Mesenchymal stem cell (in vitro differentiated cells and primary cell): ENCODE measurements around the gene PLEKHG7.
"Not testable (repeated sequence)": the region's sequence is repeated elsewhere in the genome, so short reads cannot be mapped to it uniquely, and the experiment has no call there.

Source experiments
- DNase-seq: peaks from one replicate; pipeline ENCODE4 v3.0.0-alpha.2; 2013
- H2AFZ ChIP-seq: one replicate; pipeline ENCODE4 v1.6.1; 2013; ENCODE audit warnings: low read depth, mild to moderate bottlenecking, control low read depth, inconsistent platforms, low read length, moderate library complexity
- H2AK5ac ChIP-seq: 2 replicates; pipeline ENCODE4 v1.6.1; 2013; ENCODE audit warnings: low read length, moderate library complexity, mild to moderate bottlenecking, inconsistent platforms; ENCODE audit not compliant: severe bottlenecking
- H2BK120ac ChIP-seq: one replicate; pipeline ENCODE4 v1.6.1; 2013; ENCODE audit warnings: low read depth, mild to moderate bottlenecking, inconsistent platforms, low read length, moderate library complexity
- H2BK12ac ChIP-seq, 2 experiments: one replicate each; pipeline ENCODE4 v1.6.1; 2013; ENCODE audit warnings: inconsistent platforms in 2 of 2, low read length in 2 of 2, mild to moderate bottlenecking in 2 of 2, moderate library complexity in 2 of 2, control low read depth in 1 of 2
- H2BK15ac ChIP-seq: one replicate; pipeline ENCODE4 v1.6.1; 2013; ENCODE audit warnings: mild to moderate bottlenecking, low read depth, inconsistent platforms; ENCODE audit not compliant: poor library complexity, severe bottlenecking
- H2BK5ac ChIP-seq: 2 replicates; pipeline ENCODE4 v1.6.1; 2013; ENCODE audit warnings: low read depth, mild to moderate bottlenecking, low read length, control low read depth, inconsistent platforms; ENCODE audit not compliant: poor library complexity, severe bottlenecking
- H3K14ac ChIP-seq, 2 experiments: one replicate each; pipeline ENCODE4 v1.6.1; 2013; ENCODE audit warnings: inconsistent platforms in 2 of 2, low read length in 2 of 2, control low read depth in 1 of 2, mild to moderate bottlenecking in 1 of 2, moderate library complexity in 1 of 2
- H3K18ac ChIP-seq, 2 experiments: one replicate each; pipeline ENCODE4 v1.6.1; 2013; ENCODE audit warnings: inconsistent platforms in 2 of 2, low read length in 2 of 2, control low read depth in 1 of 2, low read depth in 1 of 2, mild to moderate bottlenecking in 1 of 2
- H3K23ac ChIP-seq, 2 experiments: one replicate each; pipeline ENCODE4 v1.6.1; 2013; ENCODE audit warnings: inconsistent platforms in 2 of 2, low read length in 2 of 2, mild to moderate bottlenecking in 2 of 2, moderate library complexity in 2 of 2, control low read depth in 1 of 2
- H3K27ac ChIP-seq: 2 replicates; pipeline ENCODE4 v1.5.1; 2013; ENCODE audit warnings: mild to moderate bottlenecking, moderate library complexity, low read length, control low read depth, inconsistent platforms; ENCODE audit not compliant: poor library complexity, severe bottlenecking
- H3K27me3 ChIP-seq, 2 experiments: 2 replicates each; pipeline versions ENCODE4 v1.6.1 to v1.7.0; 2013; ENCODE audit warnings: low read length in 2 of 2, mild to moderate bottlenecking in 2 of 2, moderate library complexity in 2 of 2, control low read depth in 1 of 2, inconsistent platforms in 1 of 2; ENCODE audit not compliant: control insufficient read depth in 1 of 2, insufficient read depth in 1 of 2
- H3K36me3 ChIP-seq, 2 experiments: 2 replicates each; pipeline versions ENCODE4 v1.6.1 to v1.7.0; 2013; ENCODE audit warnings: low read length in 2 of 2, control low read depth in 1 of 2, inconsistent platforms in 1 of 2, low read depth in 1 of 2, mild to moderate bottlenecking in 1 of 2; ENCODE audit not compliant: insufficient read depth in 2 of 2, control insufficient read depth in 1 of 2
- H3K4ac ChIP-seq, 2 experiments: one replicate each; pipeline ENCODE4 v1.6.1; 2013; ENCODE audit warnings: inconsistent platforms in 2 of 2, low read length in 2 of 2, mild to moderate bottlenecking in 2 of 2, moderate library complexity in 2 of 2, control low read depth in 1 of 2, low read depth in 1 of 2
- H3K4me1 ChIP-seq: 2 replicates; pipeline ENCODE4 v1.6.1; 2013; ENCODE audit warnings: low read depth, low read length, control low read depth; ENCODE audit not compliant: control insufficient read depth, insufficient read depth
- H3K4me2 ChIP-seq: 2 replicates; pipeline ENCODE4 v1.6.1; 2013; ENCODE audit warnings: low read length, mild to moderate bottlenecking, inconsistent platforms; ENCODE audit not compliant: poor library complexity, severe bottlenecking
- H3K4me3 ChIP-seq, 2 experiments: 2 replicates each; pipeline versions ENCODE4 v1.5.1 to v1.7.0; 2013; ENCODE audit warnings: low read length in 2 of 2, mild to moderate bottlenecking in 2 of 2, control low read depth in 1 of 2, low read depth in 1 of 2; ENCODE audit not compliant: insufficient read depth in 1 of 2
- H3K79me1 ChIP-seq: replicated peaks from 2 replicates; pipeline ENCODE4 v1.6.1; 2013; ENCODE audit warnings: mild to moderate bottlenecking, control low read depth, low read length, inconsistent platforms; ENCODE audit not compliant: poor library complexity, severe bottlenecking
- H3K9ac ChIP-seq: 2 replicates; pipeline ENCODE4 v1.7.0; 2013; ENCODE audit warnings: mild to moderate bottlenecking, low read length, moderate library complexity
- H3K9me3 ChIP-seq: 2 replicates; pipeline ENCODE4 v1.7.0; 2013; ENCODE audit warnings: mild to moderate bottlenecking, low read length; ENCODE audit not compliant: control insufficient read depth
- H4K8ac ChIP-seq: one replicate; pipeline ENCODE4 v1.6.1; 2013; ENCODE audit warnings: inconsistent platforms, mild to moderate bottlenecking, low read length, moderate library complexity
- H4K91ac ChIP-seq: one replicate; pipeline ENCODE4 v1.6.1; 2013; ENCODE audit warnings: mild to moderate bottlenecking, low read length, inconsistent platforms
- WGBS: methylation state at CpG from one replicate; pipeline ENCODE4 v1.1.7; 2013; ENCODE audit warnings: mixed read lengths; 5-methylcytosine and 5-hydroxymethylcytosine counted together

Gene PLEKHG7

GRCh38 chr12:92665496-92665895 is 37.3 kb upstream of the PLEKHG7 start:
- Histone ChIP-seq H3K4me2 (no peak overlapping the region), H3K9ac (no peak overlapping the region), H3K9me3 (no peaks in the 10 kb centered on the region), H3K4me1 (no peaks in the 10 kb centered on the region), H2BK120ac (no peak overlapping the region), H4K91ac (no peak overlapping the region), H2BK12ac (no peak overlapping the region), H3K27ac (no peak overlapping the region), H2BK15ac (no peak overlapping the region), H2AFZ (no peak overlapping the region), H3K79me1 (no peaks in the 10 kb centered on the region), H3K14ac (no peak overlapping the region), H3K23ac (no peak overlapping the region), H2BK5ac (no peak overlapping the region), H2AK5ac (no peak overlapping the region), H3K18ac (no peak overlapping the region), H3K27me3 (peaks cover 0 to 13% of the 10 kb centered on the region in 2 experiments), H4K8ac (no peak overlapping the region), H3K4me3 (no peak overlapping the region), H3K4ac (no peak overlapping the region), H3K36me3 (no peaks in the 10 kb centered on the region)
- no CpG with 5 or more reads among the region's 2 CpGs for WGBS
- DNase-seq: no peak

GRCh38 chr12:92668739-92669138 is 34.0 kb upstream of the PLEKHG7 start:
- Histone ChIP-seq H3K4me1 (no peaks in the 10 kb centered on the region), H4K91ac (no peak overlapping the region), H3K36me3 (no peaks in the 10 kb centered on the region), H3K4me2 (no peak overlapping the region), H3K27ac (no peak overlapping the region), H3K4ac (no peak overlapping the region), H2AK5ac (no peak overlapping the region), H2BK120ac (no peak overlapping the region), H2BK15ac (no peak overlapping the region), H3K23ac (no peak overlapping the region), H3K27me3 (peaks cover 0 to 13% of the 10 kb centered on the region in 2 experiments), H3K9me3 (no peaks in the 10 kb centered on the region), H3K18ac (no peak overlapping the region), H2BK12ac (no peak overlapping the region), H4K8ac (no peak overlapping the region), H2BK5ac (no peak overlapping the region), H3K79me1 (no peaks in the 10 kb centered on the region), H3K9ac (no peak overlapping the region), H3K14ac (no peak overlapping the region), H3K4me3 (no peak overlapping the region), H2AFZ (no peak overlapping the region)
- no peak for DNase-seq

DNA sequence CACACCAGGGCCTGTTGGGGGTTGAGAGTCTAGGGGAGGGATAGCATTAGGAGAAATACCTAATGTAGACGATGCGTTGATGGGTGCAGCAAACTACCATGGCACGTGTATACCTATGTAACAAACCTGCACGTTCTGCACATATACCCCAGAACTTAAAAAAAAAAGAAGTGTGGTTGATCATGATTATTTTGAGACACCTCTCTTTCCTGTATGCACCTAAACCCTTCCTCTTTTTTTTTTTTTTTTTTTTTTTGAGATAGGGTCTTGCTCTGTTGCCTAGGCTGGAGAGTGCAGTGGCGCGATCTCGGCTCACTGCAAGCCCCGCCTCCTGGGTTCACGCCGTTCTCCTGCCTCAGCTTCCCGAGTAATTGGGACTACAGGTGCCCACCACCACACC is 31.3 kb upstream of the PLEKHG7 start:
- H2BK5ac ChIP-seq, H3K14ac ChIP-seq, H2BK120ac ChIP-seq, H3K9ac ChIP-seq, H3K79me1 ChIP-seq, H2BK12ac ChIP-seq, H3K4ac ChIP-seq, DNase-seq, H4K91ac ChIP-seq, H3K27ac ChIP-seq, H2BK15ac ChIP-seq, H3K23ac ChIP-seq, H3K36me3 ChIP-seq, H3K18ac ChIP-seq, H3K9me3 ChIP-seq, H3K4me3 ChIP-seq, H2AFZ ChIP-seq, H3K4me1 ChIP-seq, H3K4me2 ChIP-seq, H4K8ac ChIP-seq, H2AK5ac ChIP-seq: not testable (repeated sequence)
- H3K27me3 ChIP-seq: peaks cover 0 to 15% of the 10 kb centered on the region in 2 experiments
- WGBS: 86% methylated on average over 6 of the region's 11 CpGs

- no peaks in the 10 kb centered on the region for H3K36me3 ChIP-seq
- WGBS: 79% methylated on average over 3 of the region's 3 CpGs
Observed at GRCh38 chr12:92673756-92674155, 29.0 kb upstream of the PLEKHG7 start.

More at GRCh38 chr12:92673756-92674155, 29.0 kb upstream of the PLEKHG7 start:
- Histone ChIP-seq H2AK5ac (no peak overlapping the region), H3K9me3 (no peaks in the 10 kb centered on the region), H2AFZ (no peak overlapping the region), H3K79me1 (no peaks in the 10 kb centered on the region), H3K23ac (no peak overlapping the region), H4K8ac (no peak overlapping the region), H3K4me1 (peaks cover 2% of the 10 kb centered on the region), H2BK12ac (no peak overlapping the region), H4K91ac (no peak overlapping the region), H3K18ac (no peak overlapping the region), H3K9ac (no peak overlapping the region), H3K4me2 (no peak overlapping the region), H3K27ac (no peak overlapping the region), H3K14ac (no peak overlapping the region), H3K4me3 (no peak overlapping the region), H3K27me3 (peaks cover 0 to 6% of the 10 kb centered on the region in 2 experiments), H2BK5ac (no peak overlapping the region), H2BK15ac (no peak overlapping the region), H3K4ac (no peak overlapping the region), H2BK120ac (no peak overlapping the region)
- no peak for DNase-seq
